Urinary bladder (tissue), 4 donors: ENCODE results near the gene GPR152. TPM values are rescaled to one million over a fixed set of nuclear protein-coding genes. Genes with fewer than 3 reads are reported as not detected.
A peak's percentile ranks its signal among the peaks of the same experiment; 100 is the strongest.

Source experiments
- DNase-seq: peaks from one replicate; pipeline ENCODE4 v3.0.0-alpha.2; 2015; ENCODE audit errors: extremely low spot score
- H3K27ac ChIP-seq: one replicate; pipeline ENCODE4 v1.5.1; 2013; ENCODE audit warnings: low read depth, mild to moderate bottlenecking, moderate library complexity
- H3K36me3 ChIP-seq: one replicate; pipeline ENCODE4 v1.6.1; 2013; ENCODE audit warnings: mild to moderate bottlenecking, moderate library complexity; ENCODE audit not compliant: insufficient read depth
- H3K4me1 ChIP-seq: one replicate; pipeline ENCODE4 v1.6.1; 2013; ENCODE audit warnings: mild to moderate bottlenecking, moderate library complexity; ENCODE audit not compliant: insufficient read depth
- H3K4me3 ChIP-seq: one replicate; pipeline ENCODE4 v1.5.1; 2013; ENCODE audit warnings: low read depth, low read length
- WGBS: extraction: QIAGEN DNeasy Blood & Tissue Kit; methylation state at CpG from one replicate; pipeline ENCODE4 v1.1.7; 2013; 5-methylcytosine and 5-hydroxymethylcytosine counted together
- polyA plus RNA-seq: library from polyadenylated mRNA; stranded (reverse); fragments of 200-250 nt; gene quantifications from one replicate; pipeline ENCODE4 v1.2.3, GENCODE V29; 2013
- total RNA-seq: library from RNA; depleted of rRNA; stranded (reverse); fragments of >200 nt; gene quantifications from one replicate; pipeline ENCODE4 v1.2.3, GENCODE V29; 2014
- donor health status: healthy with polysubstance abuse.
- donor health status: healthy.

The GPR152 gene
- total and polyA plus RNA-seq, 2 donors = not detected

DNA sequence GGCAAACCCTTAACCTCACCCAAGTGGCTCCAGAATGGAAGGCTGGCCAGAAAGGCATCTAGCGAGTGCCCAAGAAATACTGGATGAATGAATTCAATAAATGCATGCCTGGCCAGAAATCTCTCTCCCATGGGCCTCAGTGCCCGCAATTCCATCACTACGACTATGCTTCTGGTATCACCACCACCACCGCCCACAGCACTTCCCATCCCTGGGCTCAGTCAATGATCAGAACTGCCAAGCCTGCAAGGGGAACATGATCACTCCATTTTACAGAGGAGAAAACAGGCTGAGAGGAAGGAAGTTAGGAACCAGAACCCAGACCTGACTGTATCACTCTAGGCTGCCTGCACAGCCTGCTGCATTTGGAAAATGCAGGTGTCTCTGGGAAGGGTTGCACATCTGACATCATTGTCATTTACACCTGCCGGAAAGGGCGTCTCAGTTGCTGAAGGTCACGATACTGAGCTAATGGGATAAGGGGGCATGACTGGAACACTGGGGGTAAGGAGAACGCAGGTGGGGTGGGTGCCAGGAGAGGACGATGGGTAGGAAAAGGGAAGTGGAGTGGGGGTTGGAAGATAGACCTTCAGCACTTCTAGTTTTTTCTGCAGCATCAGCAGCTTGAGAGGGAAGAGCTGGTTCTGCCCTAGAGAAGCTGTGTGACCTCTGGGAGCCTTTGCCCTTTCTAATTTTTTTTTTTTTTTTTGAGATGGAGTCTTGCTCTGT is 3.2 kb downstream of the GPR152 start:
- WGBS = 79% methylated on average over 9 of the region's 9 CpGs
- no peak for DNase-seq
- Histone ChIP-seq H3K4me3 (no peak overlapping the region), H3K36me3 (no peaks in the 10 kb centered on the region), H3K4me1 (no peaks in the 10 kb centered on the region), H3K27ac (no peak overlapping the region)

DNA sequence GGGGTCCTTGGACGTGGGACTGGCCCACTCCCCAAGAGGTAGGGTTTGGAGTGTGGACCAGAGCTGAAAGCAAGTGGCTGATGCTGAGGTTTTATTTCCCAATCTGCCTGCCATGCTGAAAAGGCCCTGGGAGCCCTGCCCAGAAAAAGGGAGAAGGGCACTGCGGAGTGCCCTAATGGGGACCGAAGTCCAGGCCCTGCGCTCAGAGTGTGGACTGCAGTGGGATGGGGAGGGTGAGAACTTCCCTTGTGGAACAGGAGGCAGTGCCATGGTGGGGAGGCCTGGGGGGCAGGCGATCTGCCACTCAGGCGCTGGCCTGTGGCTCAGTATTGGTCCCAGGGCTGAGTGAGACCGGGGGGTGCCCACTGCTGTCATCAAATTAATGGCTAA is 4.3 kb downstream of the GPR152 start:
- no peaks in the 10 kb centered on the region for H3K36me3 ChIP-seq
- WGBS = 93% methylated on average over 7 of the region's 7 CpGs
- DNase-seq = no peak
- no peaks in the 10 kb centered on the region for H3K4me1 ChIP-seq
- H3K27ac ChIP-seq = no peak overlapping the region
- H3K4me3 ChIP-seq = no peak overlapping the region

DNA sequence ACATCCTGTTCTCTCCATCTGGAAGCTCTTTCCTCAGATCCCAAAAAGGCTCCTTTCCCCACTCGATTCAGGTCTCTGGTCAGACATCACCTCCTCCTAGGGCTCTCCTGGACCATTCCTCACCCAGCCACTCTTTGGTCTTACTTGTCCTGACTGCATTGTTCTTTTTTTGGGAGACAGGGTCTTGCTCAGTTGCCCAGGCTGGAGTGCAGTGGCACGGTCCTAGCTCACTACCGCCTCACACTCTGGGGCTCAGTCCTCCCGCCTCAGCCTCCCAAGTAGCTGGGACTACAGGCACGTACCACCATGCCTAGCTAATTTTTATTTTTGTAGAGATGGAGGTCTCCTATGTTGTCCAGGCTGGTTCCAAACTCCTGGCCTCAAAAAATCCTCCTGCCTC is 7.0 kb downstream of the GPR152 start:
- Histone ChIP-seq H3K4me3 (no peak overlapping the region), H3K27ac (no peak overlapping the region), H3K4me1 (no peaks in the 10 kb centered on the region), H3K36me3 (no peaks in the 10 kb centered on the region)
- no peak for DNase-seq
- WGBS = 84% methylated on average over 5 of the region's 5 CpGs

DNA sequence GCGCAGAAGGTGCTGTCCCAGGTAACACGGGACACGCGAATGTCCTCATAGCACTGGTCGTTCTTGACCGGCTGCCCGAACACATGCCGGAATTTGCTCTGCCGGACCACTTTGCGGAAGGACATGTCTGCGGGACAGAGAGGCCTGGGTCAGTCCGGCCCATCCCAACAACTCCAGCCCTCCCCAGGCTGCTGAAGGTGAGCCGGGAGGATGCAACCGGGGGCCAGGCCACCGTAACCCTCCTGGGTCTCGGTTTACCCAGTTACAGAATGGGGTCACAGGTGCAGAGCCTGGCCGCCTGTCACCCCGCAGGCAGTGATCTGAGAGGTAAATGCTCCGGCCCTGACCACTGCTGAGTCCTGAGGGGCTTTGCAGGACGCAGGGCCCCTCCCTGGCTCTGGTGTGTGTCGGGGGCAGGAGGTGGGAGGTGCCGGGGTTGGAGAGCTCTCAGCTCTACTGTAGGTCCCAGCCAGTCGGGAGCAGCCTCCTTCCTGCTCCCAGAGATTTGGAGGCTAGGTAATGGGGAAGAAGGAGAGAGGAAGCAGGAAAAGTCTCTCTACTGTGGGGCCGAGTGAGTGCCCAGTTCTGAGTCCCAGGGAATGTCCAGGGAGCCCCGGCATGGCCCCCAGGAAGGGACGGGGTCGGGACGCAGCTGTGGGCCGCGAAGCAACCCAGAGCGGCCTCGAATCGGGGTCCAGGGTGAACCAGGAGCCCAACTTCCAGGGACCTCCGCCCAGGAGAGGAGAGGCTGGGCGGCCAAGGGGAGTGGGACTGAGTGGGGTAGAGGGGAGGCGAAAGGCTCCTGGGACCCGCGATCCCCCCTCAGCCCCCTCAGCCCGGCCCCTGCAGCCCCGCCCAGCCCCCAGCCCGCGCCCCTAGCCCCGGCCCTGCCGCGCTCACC is 9.8 kb downstream of the GPR152 start:
- Histone ChIP-seq H3K4me1 (no peaks in the 10 kb centered on the region), H3K27ac (peak overlapping the region; percentile 95)
- WGBS = 36% methylated on average over 45 of the region's 45 CpGs

DNA sequence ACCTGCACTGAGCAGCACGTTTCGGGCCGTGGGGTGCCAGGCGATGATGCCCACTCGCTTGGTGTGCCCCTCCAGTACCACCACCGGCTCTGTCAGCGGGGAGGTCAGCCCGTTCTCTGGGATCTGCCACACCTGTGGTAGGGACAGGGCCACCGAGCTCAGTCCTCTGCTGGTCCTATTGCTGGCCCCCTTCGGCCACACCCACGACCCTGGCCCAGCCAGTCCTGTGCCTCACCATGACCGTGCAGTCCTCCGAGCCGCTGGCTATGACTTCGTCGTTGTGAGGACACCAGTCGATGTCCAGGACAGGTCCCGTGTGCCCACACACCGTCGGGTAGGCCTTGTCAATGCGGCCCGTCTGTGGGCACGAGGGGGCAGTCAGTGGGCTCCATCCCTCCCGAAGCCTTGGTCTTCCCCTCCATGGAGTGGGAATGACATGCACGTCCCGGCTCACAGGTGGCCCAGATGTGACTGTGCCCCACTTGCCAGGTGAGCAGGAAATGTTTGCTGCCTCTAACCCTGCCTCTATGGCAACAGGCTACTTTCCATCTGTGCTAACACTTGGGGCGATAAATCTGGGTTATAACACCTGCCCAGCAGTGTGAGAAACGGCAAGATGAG is 10.7 kb downstream of the GPR152 start:
- Histone ChIP-seq H3K4me3 (no peak overlapping the region), H3K4me1 (no peaks in the 10 kb centered on the region), H3K36me3 (no peaks in the 10 kb centered on the region), H3K27ac (no peak overlapping the region)
- no peak for DNase-seq
- 87% methylated on average over 28 of the region's 28 CpGs for WGBS

More for the DNA sequence above, 9.8 kb downstream of the GPR152 start:
- Histone ChIP-seq H3K36me3 (no peaks in the 10 kb centered on the region), H3K4me3 (peak overlapping the region; percentile 78)
- no peak for DNase-seq

DNA sequence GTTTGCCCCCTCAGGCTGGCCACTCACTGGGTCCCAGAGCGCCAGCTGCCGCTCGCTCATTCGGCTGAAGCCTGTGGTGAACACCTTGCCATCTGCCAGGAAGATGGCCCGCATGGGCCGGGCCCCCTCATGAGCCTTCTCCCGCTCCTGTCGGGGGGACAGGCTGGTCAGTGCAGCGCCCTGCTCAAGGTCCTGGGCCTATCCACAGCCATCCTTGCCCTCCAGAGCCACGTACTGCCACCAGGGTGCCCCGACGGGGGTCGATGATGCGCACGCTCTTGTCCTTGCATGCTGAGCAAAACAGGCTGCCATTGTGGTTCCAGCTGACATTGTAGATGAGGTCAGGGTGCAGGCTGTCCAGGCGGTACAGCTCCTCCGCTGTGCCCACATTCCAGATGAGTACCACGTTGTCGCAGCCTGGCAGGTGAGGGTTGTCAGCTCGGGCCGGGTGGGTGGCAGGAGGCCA is 11.4 kb downstream of the GPR152 start:
- Histone ChIP-seq H3K4me1 (no peaks in the 10 kb centered on the region), H3K4me3 (no peak overlapping the region), H3K36me3 (no peaks in the 10 kb centered on the region), H3K27ac (no peak overlapping the region)
- 89% methylated on average over 21 of the region's 21 CpGs for WGBS
- no peak for DNase-seq

DNA sequence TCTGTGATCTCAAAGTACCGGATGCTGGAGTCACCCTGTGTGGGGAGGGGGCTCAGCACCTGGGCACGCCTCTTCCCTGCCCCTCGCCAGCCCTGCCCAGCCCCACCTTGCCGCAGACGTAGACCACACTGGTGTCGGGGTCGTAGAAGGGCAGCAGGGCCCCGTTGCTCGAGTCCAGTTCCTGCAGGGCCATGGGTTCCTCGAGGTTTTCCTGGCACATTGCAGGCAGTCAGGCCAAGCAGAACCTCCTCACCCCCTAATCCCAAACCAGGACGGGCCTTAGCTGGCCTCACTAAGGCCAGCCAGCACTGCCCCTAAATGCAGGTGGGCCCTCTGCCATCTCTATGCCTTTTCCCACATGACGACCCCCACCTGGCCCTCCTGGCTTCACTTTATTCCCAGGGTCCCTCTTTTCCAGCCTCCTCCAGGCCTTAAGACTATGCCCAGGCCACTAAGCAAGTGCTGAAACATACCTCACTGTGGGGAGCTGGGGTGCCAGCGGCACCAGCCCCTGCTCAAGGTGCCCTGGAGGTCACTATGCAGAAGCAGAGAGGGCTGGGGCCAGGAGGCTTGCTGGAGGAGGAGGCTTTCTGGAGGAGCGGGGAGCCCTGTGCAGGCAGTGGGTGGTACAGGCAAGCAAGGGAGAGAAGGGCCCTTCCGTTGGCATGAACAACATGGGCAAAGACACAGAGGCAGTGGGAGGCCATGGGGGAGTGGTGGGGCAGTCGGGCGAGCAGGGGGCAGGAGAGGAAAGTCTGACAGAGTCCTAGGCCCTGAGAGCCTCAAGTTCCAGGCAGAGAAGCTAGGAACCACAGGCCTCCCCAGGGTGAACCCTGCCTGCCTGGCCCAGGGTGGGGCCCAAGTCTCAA is 12.1 kb downstream of the GPR152 start:
- DNase-seq = no peak
- no peak overlapping the region for H3K4me3 ChIP-seq
- no peak overlapping the region for H3K27ac ChIP-seq
- no peaks in the 10 kb centered on the region for H3K36me3 ChIP-seq
- WGBS = 76% methylated on average over 17 of the region's 17 CpGs
- no peaks in the 10 kb centered on the region for H3K4me1 ChIP-seq

DNA sequence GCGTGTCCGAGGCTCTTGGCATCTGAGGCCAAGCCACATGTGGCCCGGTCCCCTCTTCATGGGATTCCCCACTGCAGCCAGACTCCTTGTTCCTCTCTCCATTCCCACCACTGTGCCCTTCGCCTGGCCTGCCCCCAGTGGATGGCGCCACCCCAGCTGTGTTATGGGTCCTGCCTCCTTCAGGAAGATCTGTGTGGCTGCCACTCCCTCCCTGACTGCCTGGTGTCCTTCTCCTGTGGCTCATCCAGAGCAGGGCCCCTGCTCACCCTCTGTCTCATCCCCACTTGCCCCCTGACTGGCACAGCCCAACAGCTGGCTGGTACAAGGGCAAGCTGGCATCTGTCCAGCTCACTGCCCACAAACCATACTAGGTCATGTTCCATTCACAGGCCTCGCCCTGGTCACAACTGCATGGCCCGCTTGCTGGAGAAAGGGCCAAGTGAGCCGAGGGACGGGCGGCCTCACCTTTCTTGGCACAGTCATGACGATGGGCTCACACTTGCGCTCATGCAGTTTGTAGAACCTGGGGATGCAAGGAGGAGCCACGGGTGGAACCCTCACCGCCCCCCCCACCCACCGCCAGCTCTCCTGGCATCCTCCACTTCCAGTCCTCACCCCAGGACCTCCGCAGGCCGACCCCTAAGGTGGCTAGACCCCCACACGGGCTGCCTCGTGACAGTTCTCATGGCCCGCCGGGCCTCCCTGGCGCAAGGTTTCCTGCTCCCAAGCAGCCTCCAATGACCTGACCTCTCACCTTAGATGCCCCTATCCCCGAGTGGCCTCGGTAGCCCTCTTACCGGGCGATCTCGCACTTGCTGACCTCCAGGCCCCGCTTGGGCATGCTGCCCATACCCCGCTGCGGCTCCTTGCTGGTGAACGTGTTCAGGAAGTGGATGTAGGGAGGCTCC is 13.0 kb downstream of the GPR152 start:
- no peaks in the 10 kb centered on the region for H3K4me1 ChIP-seq
- DNase-seq = no peak
- 80% methylated on average over 31 of the region's 31 CpGs for WGBS
- H3K36me3 ChIP-seq = no peaks in the 10 kb centered on the region
- no peak overlapping the region for H3K27ac ChIP-seq
- no peak overlapping the region for H3K4me3 ChIP-seq

DNA sequence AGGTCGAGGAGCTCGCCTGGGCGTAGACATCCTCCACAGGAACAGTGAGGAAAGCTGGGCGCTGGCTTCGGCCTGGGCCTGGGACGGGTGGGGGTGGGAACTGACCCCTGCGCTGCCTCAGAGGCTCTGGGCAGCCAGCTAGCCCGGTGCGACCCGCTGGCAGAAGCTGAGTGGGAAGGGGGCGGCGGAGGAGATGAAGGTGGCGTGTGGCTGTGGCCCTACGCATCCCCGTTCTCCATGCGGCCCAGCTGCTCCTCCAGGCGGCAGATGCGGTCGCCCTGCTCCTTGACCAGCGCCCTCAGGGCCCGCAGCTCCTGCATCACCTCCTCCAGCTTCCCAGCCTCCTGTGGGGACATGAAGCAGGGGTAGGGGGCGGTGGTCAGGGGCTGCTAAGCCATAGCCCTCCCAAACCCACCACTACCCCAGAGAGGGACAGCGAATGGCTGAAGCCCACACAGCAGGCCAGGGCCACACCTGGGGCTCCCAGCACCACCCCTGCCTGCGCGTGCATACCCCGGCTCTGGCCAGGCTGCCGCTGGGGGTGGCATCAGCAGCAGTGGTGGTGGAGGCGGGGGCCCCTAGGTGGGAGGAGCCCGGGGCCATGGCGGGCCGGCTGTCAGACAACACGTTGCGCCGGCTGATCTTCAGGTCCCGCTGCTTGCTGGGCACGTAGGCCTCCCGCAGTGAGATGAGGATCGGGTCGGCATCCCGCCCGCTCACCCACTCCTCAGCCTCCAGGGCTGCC is 14.2 kb downstream of the GPR152 start:
- no peaks in the 10 kb centered on the region for H3K4me1 ChIP-seq
- H3K36me3 ChIP-seq = no peaks in the 10 kb centered on the region
- H3K4me3 ChIP-seq = peak overlapping the region; percentile 6
- WGBS = 80% methylated on average over 41 of the region's 41 CpGs
- no peak overlapping the region for H3K27ac ChIP-seq
- no peak for DNase-seq

DNA sequence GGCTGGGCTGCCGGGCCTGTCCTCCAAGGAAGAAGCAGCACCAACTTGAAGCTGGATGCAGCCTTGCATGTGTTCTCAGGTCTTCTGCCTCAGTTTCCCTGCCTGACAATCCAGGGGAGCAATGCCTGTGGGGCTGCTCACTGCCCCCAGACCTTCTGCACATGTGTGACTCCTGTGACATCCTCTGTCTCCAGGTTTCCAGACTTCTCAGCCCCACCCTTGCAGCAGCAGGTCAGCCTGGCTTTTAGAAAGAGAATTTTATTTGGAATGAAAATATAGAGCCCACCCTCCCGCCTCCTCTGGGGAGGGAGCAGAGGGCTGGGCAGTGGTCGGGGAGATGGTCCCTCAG is 14.7 kb downstream of the GPR152 start:
- 60% methylated on average over 3 of the region's 3 CpGs for WGBS
- Histone ChIP-seq H3K36me3 (peaks cover under 1% of the 10 kb centered on the region), H3K4me1 (no peaks in the 10 kb centered on the region), H3K4me3 (no peak overlapping the region), H3K27ac (no peak overlapping the region)
- DNase-seq = no peak

DNA sequence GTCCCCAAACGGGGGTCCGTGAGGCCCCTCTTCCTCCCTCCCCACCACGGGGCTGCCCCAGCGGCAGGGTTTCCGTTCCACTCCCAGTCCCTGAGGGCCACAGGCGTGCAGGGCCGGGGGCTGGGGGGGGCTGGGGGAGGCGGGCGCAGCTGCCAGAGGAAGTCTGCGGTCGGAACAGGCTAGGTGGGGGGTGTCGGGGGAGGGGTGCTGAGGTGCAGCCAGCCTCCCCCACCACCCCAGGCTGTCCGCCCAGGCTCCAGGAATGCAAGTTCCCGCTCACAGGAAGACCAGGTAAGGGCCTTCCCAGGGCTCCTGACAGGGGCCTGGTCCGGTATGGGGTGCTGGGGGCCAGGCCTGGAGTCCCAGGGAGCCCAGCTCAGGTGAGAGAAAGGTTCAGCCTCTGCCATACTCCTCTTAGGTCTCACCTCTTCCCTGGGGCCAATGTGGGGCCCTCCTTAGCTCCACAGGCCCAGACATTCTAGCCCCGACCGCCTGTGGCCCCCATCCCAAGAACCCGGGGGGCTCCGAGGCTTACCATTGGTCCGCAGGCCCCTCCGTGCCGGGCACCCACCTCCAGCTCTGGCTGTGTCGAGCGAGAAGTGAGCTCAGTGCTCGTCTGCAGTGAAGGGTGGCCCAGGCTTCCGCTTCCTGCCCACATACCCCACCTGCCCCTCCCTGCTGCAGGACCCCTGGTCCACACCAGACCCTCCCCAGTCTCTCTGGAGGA is 15.3 kb downstream of the GPR152 start, which contains the start of gene PTPRCAP:
TSS of gene PTPRCAP (minus strand) at position 601 of the 727 bp plus-strand sequence. CDS start at position 538, 63 bp downstream.
- no peaks in the 10 kb centered on the region for H3K4me1 ChIP-seq

More for the DNA sequence above, 15.3 kb downstream of the GPR152 start, which contains the start of gene PTPRCAP:
- H3K4me3 ChIP-seq = peak within 1 kb of the TSS; percentile 21
- no peak within 1 kb of the TSS for H3K27ac ChIP-seq
- peaks cover 2% of the 10 kb centered on the region for H3K36me3 ChIP-seq
- DNase-seq = no peak
- 60% methylated on average over 24 of the region's 26 CpGs for WGBS
